GM12878 (cell line): ENCODE results near the gene PLEKHA5. TPM values are rescaled to one million over a fixed set of nuclear protein-coding genes. Genes with fewer than 3 reads are reported as not detected.

Experiments
- ATAC-seq: fragments of 200-7000 bp; cut with Tn5 transposase; 3 replicates; pipeline ENCODE4 v1.9.1; 2020; ENCODE audit warnings: mild to moderate bottlenecking, moderate library complexity
- BruUV-seq: library from RNA; stranded (reverse); fragments of 400-500 nt; replicated peaks from 2 replicates; lab custom pipeline; 2021; lab: Mats Ljungman, UMichigan
- CTCF ChIA-PET: fragments of 300-600 bp; sonication (Branson Sonifier 250); formaldehyde crosslinking; extraction: SDS; loops from one replicate; lab custom pipeline; 2021; ENCODE audit warnings: inconsistent platforms; lab: Yijun Ruan, JAX
- POLR2A ChIA-PET: fragments of 350-600 bp; formaldehyde crosslinking; extraction: SDS; loops from one replicate; lab custom pipeline; 2021; ENCODE audit warnings: inconsistent platforms; lab: Charles Lee
- RAD21 ChIA-PET: fragments of 300-600 bp; sonication (Branson Sonifier 250); formaldehyde crosslinking; loops from one replicate; lab custom pipeline; 2023; ENCODE audit warnings: antibody characterized with exemption; ENCODE audit not compliant: unreplicated experiment; lab: Charles Lee
- SMC1A ChIA-PET: fragments of 300-600 bp; sonication (Branson Sonifier 250); formaldehyde crosslinking; loops from one replicate; lab custom pipeline; 2023; ENCODE audit not compliant: unreplicated experiment, uncharacterized antibody; lab: Charles Lee
- DNase-seq: peaks from one replicate; pipeline ENCODE4 v3.0.0-alpha.2; 2011; ENCODE audit warnings: low read depth, low spot score
- FAIRE-seq: peaks from 3 replicates; lab custom pipeline; 2011; peaks lifted over from hg19 to GRCh38; lab: Jason Lieb, UNC
- H2AFZ ChIP-seq: 2 replicates; pipeline ENCODE4 v1.6.0; 2011; ENCODE audit warnings: low read depth, low read length, control low read depth; ENCODE audit not compliant: control insufficient read depth
- H3K27ac ChIP-seq: 2 replicates; pipeline ENCODE4 v1.5.1; 2011; ENCODE audit warnings: control low read depth; ENCODE audit not compliant: control insufficient read depth, insufficient read depth
- H3K27me3 ChIP-seq, 2 experiments: replicated peaks in 1 of 2; 2 replicates each; pipeline versions ENCODE4 v1.6.0 to v1.6.1; 2011; ENCODE audit warnings: low read length in 1 of 2; ENCODE audit not compliant: control insufficient read depth in 2 of 2, insufficient read depth in 2 of 2
- H3K36me3 ChIP-seq, 2 experiments: 2 replicates each; pipeline ENCODE4 v1.5.1; 2011; ENCODE audit warnings: low read length in 1 of 2; ENCODE audit not compliant: control insufficient read depth in 2 of 2, insufficient read depth in 2 of 2
- H3K4me1 ChIP-seq: 2 replicates; pipeline ENCODE4 v1.6.1; 2011; ENCODE audit warnings: mild to moderate bottlenecking, low read length, moderate library complexity, mixed read lengths; ENCODE audit not compliant: control insufficient read depth, insufficient read depth
- H3K4me2 ChIP-seq: 2 replicates; pipeline ENCODE4 v1.6.0; 2011; ENCODE audit warnings: control low read depth; ENCODE audit not compliant: control insufficient read depth, insufficient read depth
- H3K4me3 ChIP-seq: fragments of 200-600 bp; sonication (generic); 2 replicates; pipeline ENCODE4 v1.5.1; 2016
- H3K79me2 ChIP-seq: 2 replicates; pipeline ENCODE4 v1.6.0; 2011; ENCODE audit warnings: low read length; ENCODE audit not compliant: control insufficient read depth, insufficient read depth
- H3K9ac ChIP-seq: 2 replicates; pipeline ENCODE4 v1.8.0; 2011; ENCODE audit warnings: low read length, control low read depth, mixed read lengths; ENCODE audit not compliant: control insufficient read depth, insufficient read depth
- H3K9me3 ChIP-seq: replicated peaks from 3 replicates; pipeline ENCODE4 v1.5.1; 2011; ENCODE audit warnings: mild to moderate bottlenecking, low read length; ENCODE audit not compliant: control insufficient read depth, insufficient read depth
- H4K20me1 ChIP-seq: 2 replicates; pipeline ENCODE4 v1.6.0; 2011; ENCODE audit not compliant: control insufficient read depth, insufficient read depth
- ETV6 ChIP-seq, 2 experiments: fragments of 450-650 bp in 1 of 2; IDR thresholded peaks in 1 of 2; conservative IDR thresholded peaks in 1 of 2; 2 replicates each; pipeline ENCODE4 v1.6.1; 2014; ENCODE audit warnings: antibody characterized with exemption in 1 of 2, borderline replicate concordance in 1 of 2, low read depth in 1 of 2, mild to moderate bottlenecking in 1 of 2, moderate library complexity in 1 of 2
- IKZF2 ChIP-seq, 2 experiments: fragments of 450-650 bp; IDR thresholded peaks; 2 replicates each; pipeline ENCODE4 v1.6.1; 2017; ENCODE audit warnings: mild to moderate bottlenecking in 2 of 2, moderate library complexity in 2 of 2
- IRF5 ChIP-seq: fragments of 450-650 bp; IDR thresholded peaks from 2 replicates; pipeline ENCODE4 v1.6.1; 2017; ENCODE audit warnings: borderline replicate concordance
- PAX8 ChIP-seq: fragments of 450-650 bp; IDR thresholded peaks from 2 replicates; pipeline ENCODE4 v1.6.1; 2017; ENCODE audit warnings: mild to moderate bottlenecking, moderate library complexity
- PRDM15 ChIP-seq: fragments of 450-650 bp; formaldehyde crosslinking; IDR thresholded peaks from 2 replicates; pipeline ENCODE4 v1.4.0; 2020; ENCODE audit warnings: mild to moderate bottlenecking, moderate library complexity
- RUNX3 ChIP-seq: IDR thresholded peaks from 2 replicates; pipeline ENCODE4 v1.6.1; 2012; ENCODE audit warnings: low read length, inconsistent platforms
- USF2 ChIP-seq: IDR thresholded peaks from 2 replicates; pipeline ENCODE4 v1.6.1; 2011; ENCODE audit warnings: low read depth, low read length, improper control_type of control experiment, borderline replicate concordance
- ZNF217 ChIP-seq: fragments of 450-650 bp; IDR thresholded peaks from 2 replicates; pipeline ENCODE4 v1.6.1; 2017; ENCODE audit warnings: antibody characterized with exemption, mild to moderate bottlenecking
- WGBS: methylation state at CpG from one replicate; pipeline ENCODE4 v1.1.6; 2016; ENCODE audit warnings: low lambda C conversion rate; ENCODE audit not compliant: insufficient replicate concordance, insufficient coverage; ENCODE audit errors: missing lambda C conversion rate; 5-methylcytosine and 5-hydroxymethylcytosine counted together
- in situ Hi-C: fragments of 300-500 bp; cut with MboI; formaldehyde crosslinking; loops from 9 replicates; pipeline ENCODE4 v1.14.3; 2018; ENCODE audit warnings: mixed read lengths
- intact Hi-C: fragments of 100-400 bp; cut with micrococcal nuclease; formaldehyde crosslinking; loops from one replicate; pipeline ENCODE4 v1.14.2; 2022; ENCODE audit not compliant: unreplicated experiment
- polyA plus RNA-seq, 11 experiments: library from polyadenylated mRNA; depleted of rRNA in 4 of 11; unstranded in 6 of 11; stranded (reverse) in 5 of 11; fragments of >200 nt; fragmentation: Nextera tagmentation in 4 of 11; fragmentation: Illumina TruSeq in 1 of 11; extraction: Ambion mirVana in 4 of 11; extraction: Trizol in 1 of 11; gene quantifications; 1 replicate in 1 of 11; 2 replicates in 10 of 11; pipeline versions ENCODE4 v1.2.1 to v1.2.3, GENCODE V29; 2011 to 2016; ENCODE audit warnings: inconsistent platforms in 2 of 11, missing spikeins in 2 of 11, low read depth in 1 of 11
- total RNA-seq, 4 experiments: library from RNA; depleted of rRNA in 3 of 4; stranded (reverse); fragments of >200 nt in 3 of 4; fragmentation: Illumina TruSeq in 1 of 4; extraction: Trizol in 1 of 4; gene quantifications; 2 replicates each; pipeline versions ENCODE4 v1.2.1 to v1.2.3, GENCODE V29; 2013 to 2021

Gene PLEKHA5
- total and polyA plus RNA-seq, 10 of the 15 experiments (the other 5 are each of a cell fraction or from before 2014, with no cell fraction given): 0.09 to 0.33 (median 0.18) TPM; not detected in 3

DNA sequence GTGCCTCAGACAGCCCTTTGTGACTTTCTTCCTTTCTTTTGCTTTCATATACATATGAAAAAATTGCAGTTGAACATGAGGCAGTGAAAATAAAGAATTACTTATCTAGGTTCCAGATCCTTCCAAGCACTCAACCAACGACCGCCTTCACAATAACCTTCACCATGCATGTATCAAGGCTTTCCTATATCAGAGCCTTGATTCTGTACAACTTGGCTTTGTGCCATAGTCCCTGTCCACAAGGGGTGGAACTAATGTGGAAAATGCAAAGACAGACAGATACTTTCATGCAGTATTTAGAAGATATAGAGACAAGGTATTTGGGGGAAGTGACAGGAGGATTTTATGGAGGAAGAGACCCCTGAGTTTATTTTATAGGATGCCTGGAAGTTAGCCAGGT, 48.6 kb upstream of the PLEKHA5 start:
- in situ Hi-C loops (no loop called here), intact Hi-C loops (no loop called here)
- no peak for ATAC-seq
- Histone ChIP-seq H3K79me2 (no peaks in the 10 kb centered on the region), H3K9me3 (no peaks in the 10 kb centered on the region), H3K4me1 (no peaks in the 10 kb centered on the region), H3K36me3 (no peaks in the 10 kb centered on the region), H3K4me3 (no peak overlapping the region), H4K20me1 (no peaks in the 10 kb centered on the region), H3K27ac (no peak overlapping the region), H3K9ac (no peak overlapping the region), H2AFZ (no peak overlapping the region), H3K4me2 (no peak overlapping the region), H3K27me3 (no peaks in the 10 kb centered on the region)
- SMC1A ChIA-PET: no interaction called here
- DNase-seq: no peak
- WGBS: 28% methylated on average over 2 of the region's 2 CpGs
- RAD21 ChIA-PET: no interaction called here
- TF ChIP-seq IRF5 (no peak), RUNX3 (no peak), USF2 (no peak), ZNF217 (no peak)
- no peak for FAIRE-seq
- CTCF ChIA-PET: no interaction called here
- BruUV-seq: no TSS peak
- POLR2A ChIA-PET: no interaction called here

- no peaks in the 10 kb centered on the region for H3K79me2 ChIP-seq
- no peak overlapping the region for H3K4me2 ChIP-seq
- no peak overlapping the region for H3K9ac ChIP-seq
- no peaks in the 10 kb centered on the region for H3K36me3 ChIP-seq
- ChIA-PET SMC1A (no interaction called here), POLR2A (no interaction called here), RAD21 (no interaction called here), CTCF (no interaction called here)
- BruUV-seq: no TSS peak
- FAIRE-seq (no peak), DNase-seq (no peak), ATAC-seq (peak; percentile 77)
- WGBS: 29% methylated on average over 7 of the region's 7 CpGs
- H3K4me3 ChIP-seq: no peak overlapping the region
- H3K4me1 ChIP-seq: no peaks in the 10 kb centered on the region
- no peaks in the 10 kb centered on the region for H4K20me1 ChIP-seq
- no peak overlapping the region for H3K27ac ChIP-seq
- in situ Hi-C loops: no loop called here
- no peak overlapping the region for H2AFZ ChIP-seq
- no peaks in the 10 kb centered on the region for H3K9me3 ChIP-seq
- intact Hi-C loops: no loop called here
- no peaks in the 10 kb centered on the region for H3K27me3 ChIP-seq
- TF ChIP-seq PRDM15: no peak
- TF ChIP-seq ETV6 (conservative IDR thresholded peaks at IDR 0.05 in 1 of 2, IDR thresholded peaks at IDR 0.05 in 1 of 2; ENCODE audit: borderline replicate concordance in 1 of 2, low read depth in 1 of 2): no peak
- 0 out of 4 replicates have a peak, but pooled peaks of 1 of the 2 experiments have one; percentile 15 for TF ChIP-seq IKZF2 (IDR thresholded peaks at IDR 0.05)
- no peak for TF ChIP-seq PAX8
These were observed 47.1 kb upstream of the PLEKHA5 start for GRCh38 chr12:19082365-19082911.
